Transverse colon (tissue), 4 donors: ENCODE data around the gene SNX8. TPM values are rescaled to one million over a fixed set of nuclear protein-coding genes. Genes with fewer than 3 reads are reported as not detected.

Experiments
- DNase-seq: peaks from one replicate; pipeline ENCODE4 v3.0.0-alpha.2; 2019
- H3K27ac ChIP-seq, 4 donors: fragments of 200-600 bp; sonication (generic); 2 replicates each; pipeline ENCODE4 v1.5.1; 2016 to 2018; ENCODE audit warnings: inconsistent platforms in 4 of 4
- H3K27me3 ChIP-seq: fragments of 200-600 bp; sonication (generic); 2 replicates; pipeline ENCODE4 v1.5.1; 2017; ENCODE audit warnings: inconsistent platforms
- H3K36me3 ChIP-seq, 4 donors: fragments of 200-600 bp; sonication (generic); 2 replicates each; pipeline ENCODE4 v1.5.1; 2017 to 2019; ENCODE audit warnings: inconsistent platforms in 4 of 4
- H3K4me1 ChIP-seq, 4 donors: fragments of 200-600 bp; sonication (generic); 2 replicates each; pipeline ENCODE4 v1.5.1; 2017 to 2020; ENCODE audit warnings: inconsistent platforms in 4 of 4
- H3K4me3 ChIP-seq, 4 donors: fragments of 200-600 bp; sonication (generic); 1 replicate in 1 of 4; 2 replicates in 3 of 4; pipeline versions ENCODE4 v1.5.1 to v1.6.1; 2017 to 2019; ENCODE audit warnings: inconsistent platforms in 4 of 4
- H3K9me3 ChIP-seq, 2 donors: fragments of 200-600 bp; sonication (generic); 2 replicates each; pipeline ENCODE4 v1.5.1; 2017 to 2019; ENCODE audit warnings: inconsistent platforms in 2 of 2
- CTCF ChIP-seq, 5 experiments: fragments of 200-600 bp in 3 of 5; fragments of 450-650 bp in 2 of 5; sonication (generic) in 3 of 5; IDR thresholded peaks; 1 replicate in 2 of 5; 2 replicates in 3 of 5; pipeline ENCODE4 v1.5.1; 2016 to 2017; ENCODE audit warnings: antibody characterized with exemption in 5 of 5, inconsistent platforms in 3 of 5, mild to moderate bottlenecking in 2 of 5, moderate library complexity in 1 of 5
- EP300 ChIP-seq: sonication (generic); formaldehyde crosslinking; IDR thresholded peaks from one replicate; pipeline ENCODE4 v1.6.1; 2017; ENCODE audit warnings: antibody characterized with exemption, low read depth
- POLR2A ChIP-seq: fragments of 450-650 bp; IDR thresholded peaks from one replicate; pipeline ENCODE4 v1.6.1; 2016; ENCODE audit warnings: antibody characterized with exemption, mild to moderate bottlenecking, moderate library complexity
- POLR2AphosphoS5 ChIP-seq, 3 donors: sonication (generic); formaldehyde crosslinking; IDR thresholded peaks; one replicate each; pipeline ENCODE4 v1.6.1; 2016; ENCODE audit warnings: antibody characterized with exemption in 3 of 3
- WGBS, 2 donors: methylation state at CpG; one replicate each; pipeline ENCODE4 v1.1.5; 2018; ENCODE audit warnings: low coverage in 1 of 2; 5-methylcytosine and 5-hydroxymethylcytosine counted together
- in situ Hi-C, 4 donors: fragments of 200-750 bp; cut with MboI; loops; one replicate each; pipeline versions ENCODE4 v1.15.0 to v1.15.1; 2017; ENCODE audit warnings: low sequenced_read_pairs in 3 of 4, low pct_ligation_motif_present in 1 of 4, low pct_unique_long_range_greater_than_20kb in 1 of 4
- intact Hi-C: fragments of 100-400 bp; cut with DNase I; formaldehyde crosslinking; loops from one replicate; pipeline ENCODE4 v1.15.1; 2023; ENCODE audit warnings: low total_unique reads
- total RNA-seq, 4 donors: library from RNA; depleted of rRNA; stranded (reverse); fragments of >200 nt; gene quantifications; one replicate each; pipeline ENCODE4 v1.1.0, GENCODE V29; 2016

Gene SNX8
- total RNA-seq, 4 donors from 2014 or later: 3.8 to 27.3 (median 9.2) TPM

GRCh38 chr7:2359610-2360009 lies 45.4 kb upstream of the SNX8 start:
- intact Hi-C loops: loop anchor here (10.0 kb wide), 1 partner anchor 115 kb away; the partner anchor contains the start of genes MRM2 and NUDT1
- Histone ChIP-seq H3K4me3 (no peak overlapping the region), H3K9me3 (no peaks in the 10 kb centered on the region), H3K27ac (no peak overlapping the region), H3K36me3 (peaks cover 0 to 38% (median 18%) of the 10 kb centered on the region in 4 donors), H3K27me3 (no peaks in the 10 kb centered on the region), H3K4me1 (peaks cover 19 to 40% (median 25%) of the 10 kb centered on the region in 4 donors)
- TF ChIP-seq POLR2A: no peak
- no peak for TF ChIP-seq POLR2AphosphoS5 (IDR thresholded peaks at IDR 0.05)
- TF ChIP-seq EP300: no peak
- no peak for TF ChIP-seq CTCF (IDR thresholded peaks at IDR 0.05)
- 81 to 88% methylated on average over 6 to 11 of the region's 11 CpGs for WGBS, 2 donors
- in situ Hi-C loops: loop anchor here in 2 of 4 donors (25.0 kb wide), 1 partner anchor 122 kb away; the partner anchor contains the start of genes MAD1L1 (in 2 of the 2), MRM2 (in 2 of the 2) and NUDT1 (in 2 of the 2)
- no peak for DNase-seq

DNA sequence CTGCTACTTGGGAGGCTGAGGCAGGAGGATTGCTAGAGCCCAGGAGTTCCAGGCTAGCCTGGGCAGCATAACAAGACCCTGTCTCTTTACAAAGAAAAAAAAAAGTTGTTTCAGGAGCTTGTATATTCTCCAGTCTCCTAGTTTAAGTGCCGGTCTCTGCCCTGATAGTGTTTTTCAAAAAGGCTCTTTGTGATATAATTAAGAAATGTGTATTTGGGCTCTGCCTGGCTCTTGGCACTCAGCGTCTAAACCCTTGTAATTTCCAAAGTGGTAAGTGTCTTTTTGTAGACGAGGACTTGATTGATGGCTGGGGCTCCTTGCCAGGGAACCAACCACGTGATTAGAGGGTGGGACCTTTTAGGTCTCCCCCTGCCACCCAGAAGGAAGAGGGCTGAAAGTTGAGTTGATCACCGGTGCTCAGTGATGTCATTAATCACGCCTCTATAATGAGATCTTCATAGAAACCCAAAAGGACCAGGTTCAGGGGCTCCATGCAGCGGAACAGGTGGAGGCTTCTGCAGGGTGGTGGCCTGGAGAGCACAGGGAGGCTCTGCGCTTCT lies 44.8 kb upstream of the SNX8 start:
- H3K27ac ChIP-seq: no peak overlapping the region
- H3K4me3 ChIP-seq: no peak overlapping the region
- peaks cover 19 to 40% (median 25%) of the 10 kb centered on the region in 4 donors for H3K4me1 ChIP-seq
- TF ChIP-seq POLR2A (no peak), EP300 (no peak), POLR2AphosphoS5 (IDR thresholded peaks at IDR 0.05) (no peak), CTCF (IDR thresholded peaks at IDR 0.05) (no peak)
- no peaks in the 10 kb centered on the region for H3K27me3 ChIP-seq
- WGBS, 2 donors: 61 to 80% methylated on average over 2 to 8 of the region's 8 CpGs
- peaks cover 0 to 32% (median 15%) of the 10 kb centered on the region in 4 donors for H3K36me3 ChIP-seq
- H3K9me3 ChIP-seq: no peaks in the 10 kb centered on the region
- in situ Hi-C loops: loop anchor here in 2 of 4 donors (25.0 kb wide), 1 partner anchor 122 kb away; the partner anchor contains the start of genes MAD1L1 (in 2 of the 2), MRM2 (in 2 of the 2) and NUDT1 (in 2 of the 2)
- no peak for DNase-seq
- intact Hi-C loops: loop anchor here (10.0 kb wide), 1 partner anchor 114 kb away; the partner anchor contains the start of genes MRM2 and NUDT1

DNA sequence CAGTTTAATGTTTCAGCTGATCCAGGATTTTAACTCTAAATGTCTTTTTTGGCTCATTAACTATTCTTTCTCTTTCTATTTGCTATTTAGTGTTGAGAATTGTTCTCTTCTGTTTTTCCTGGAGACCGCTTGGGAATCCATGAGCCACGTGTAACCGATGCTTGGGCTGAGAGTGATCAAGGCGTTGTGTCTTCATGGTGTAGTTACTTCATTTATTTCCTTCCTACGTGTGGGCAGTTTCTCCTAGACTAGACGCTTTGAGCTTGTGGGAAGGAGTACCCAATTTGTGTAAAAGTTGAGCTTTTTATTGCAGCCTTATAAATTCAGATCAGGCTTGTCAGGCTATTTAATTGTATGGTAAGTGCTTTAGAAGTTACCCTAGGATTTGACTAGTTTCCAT lies 43.3 kb upstream of the SNX8 start:
- peaks cover 0 to 19% (median 9%) of the 10 kb centered on the region in 4 donors for H3K36me3 ChIP-seq
- DNase-seq: no peak
- peaks cover 19 to 49% (median 32%) of the 10 kb centered on the region in 4 donors for H3K4me1 ChIP-seq
- no peak overlapping the region for H3K4me3 ChIP-seq
- H3K27me3 ChIP-seq: no peaks in the 10 kb centered on the region
- in situ Hi-C loops (loop anchor here in 2 of 4 donors (25.0 kb wide), 1 partner anchor 120 kb away; the partner anchor contains the start of genes MAD1L1 (in 2 of the 2), MRM2 (in 2 of the 2) and NUDT1 (in 2 of the 2)), intact Hi-C loops (loop anchor here (10.0 kb wide), 1 partner anchor 113 kb away; the partner anchor contains the start of genes MRM2 and NUDT1)
- WGBS, 2 donors: 45 to 57% methylated on average over 5 to 6 of the region's 6 CpGs
- no peaks in the 10 kb centered on the region for H3K9me3 ChIP-seq
- H3K27ac ChIP-seq: no peak overlapping the region
- TF ChIP-seq POLR2AphosphoS5 (IDR thresholded peaks at IDR 0.05) (no peak), EP300 (no peak), CTCF (IDR thresholded peaks at IDR 0.05) (no peak), POLR2A (no peak)

DNA sequence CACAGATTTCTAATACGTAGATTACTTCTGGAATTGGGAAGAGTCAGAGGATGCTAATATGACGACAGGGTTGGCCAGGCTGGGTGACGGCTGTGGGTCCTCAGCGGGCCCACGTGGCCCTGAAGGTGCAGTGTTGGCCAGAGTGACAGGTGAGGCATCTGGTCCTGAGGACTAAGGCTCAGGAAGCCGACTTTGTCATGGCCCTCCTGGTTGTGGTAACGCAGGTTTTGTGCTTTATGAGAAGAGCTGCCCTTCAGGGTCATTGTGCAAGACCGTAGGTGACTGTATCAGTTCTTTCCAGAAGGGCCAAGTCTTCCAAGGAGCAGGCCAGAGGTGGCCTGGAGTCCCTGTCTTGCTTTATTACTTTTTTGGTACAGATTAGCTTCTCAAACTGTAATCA lies 42.9 kb upstream of the SNX8 start:
- intact Hi-C loops (loop anchor here (10.0 kb wide), 1 partner anchor 112 kb away; the partner anchor contains the start of genes MRM2 and NUDT1), in situ Hi-C loops (loop anchor here in 2 of 4 donors (25.0 kb wide), 1 partner anchor 120 kb away; the partner anchor contains the start of genes MAD1L1 (in 2 of the 2), MRM2 (in 2 of the 2) and NUDT1 (in 2 of the 2))
- Histone ChIP-seq H3K9me3 (no peaks in the 10 kb centered on the region), H3K27me3 (no peaks in the 10 kb centered on the region), H3K4me3 (no peak overlapping the region), H3K27ac (no peak overlapping the region), H3K4me1 (peaks cover 19 to 49% (median 32%) of the 10 kb centered on the region in 4 donors), H3K36me3 (peaks cover 0 to 15% (median 7%) of the 10 kb centered on the region in 4 donors)
- 71 to 100% methylated on average over 1 to 8 of the region's 8 CpGs for WGBS, 2 donors
- DNase-seq: no peak
- no peak for TF ChIP-seq EP300
- TF ChIP-seq CTCF (IDR thresholded peaks at IDR 0.05): no peak
